A549 treated with RU486 at 1 μM for 4 hours (cell line): ENCODE results near the gene IFNA4. TPM values are rescaled to one million over a fixed set of nuclear protein-coding genes. Genes with fewer than 3 reads are reported as not detected.

Experiments
- total RNA-seq: library from RNA; stranded (reverse); fragments of 200-300 nt; extraction: Qiagen RNA extraction; gene quantifications from 5 replicates; pipeline ENCODE4 v1.2.3, GENCODE V29; 2022; ENCODE audit warnings: low read depth

Gene IFNA4
- not detected in 5 replicates for total RNA-seq

GRCh38 chr9:21187487-21187886 lies at the start of gene IFNA4:
Gene IFNA4, minus strand, starts transcription at chr9:21187587. Its CDS starts 56 bp downstream, at chr9:21187531.

GRCh38 chr9:21228122-21228521 lies 40.7 kb upstream of the IFNA4 start, which contains the start of gene IFNA17:
Gene IFNA17, minus strand, starts transcription at chr9:21228222. Its CDS starts 49 bp downstream, at chr9:21228173.

GRCh38 chr9:21217211-21217610 lies 29.8 kb upstream of the IFNA4 start, which contains the start of gene IFNA16:
Gene IFNA16, minus strand, starts transcription at chr9:21217311. Its CDS starts 6 bp downstream, at chr9:21217305.

GRCh38 chr9:21207043-21207442 lies 19.7 kb upstream of the IFNA4 start, which contains the start of gene IFNA10:
Gene IFNA10, minus strand, starts transcription at chr9:21207143. Its CDS starts 46 bp downstream, at chr9:21207097.

GRCh38 chr9:21202105-21202504 lies 14.7 kb upstream of the IFNA4 start, which contains the start of gene IFNA7:
Gene IFNA7, minus strand, starts transcription at chr9:21202205. Its CDS starts 40 bp downstream, at chr9:21202165.

GRCh38 chr9:21166560-21166959 lies 20.8 kb downstream of the IFNA4 start, which contains the start of gene IFNA21:
Gene IFNA21, minus strand, starts transcription at chr9:21166660. Its CDS starts 48 bp downstream, at chr9:21166612.

GRCh38 chr9:21141427-21141882 lies 45.9 kb downstream of the IFNA4 start, which contains the start of gene IFNW1:
Gene IFNW1, minus strand, starts transcription at chr9:21141832. Its CDS starts 262 bp downstream, at chr9:21141570.

Other genes with a start within 250 kb of the IFNA4 start
- 0.53 to 1.2 TPM (median 1.0 TPM) in 5 replicates for gene HACD4, start 155.9 kb downstream of the IFNA4 start, total RNA-seq
- 0.23 TPM in 1 of 5 replicates, not detected in the others for gene IFNB1, start 109.6 kb downstream of the IFNA4 start, total RNA-seq
- not detected in 5 replicates for gene IFNW1, start 45.8 kb downstream of the IFNA4 start, total RNA-seq
- not detected in 5 replicates for gene IFNA21, start 20.9 kb downstream of the IFNA4 start, total RNA-seq
- gene IFNA7, start 14.6 kb upstream of the IFNA4 start, total RNA-seq = not detected in 5 replicates
- not detected in 5 replicates for gene IFNA10, start 19.6 kb upstream of the IFNA4 start, total RNA-seq
- gene IFNA16, start 29.7 kb upstream of the IFNA4 start, total RNA-seq = not detected in 5 replicates
- gene IFNA17, start 40.6 kb upstream of the IFNA4 start, total RNA-seq = not detected in 5 replicates
- not detected in 5 replicates for gene IFNA14, start 52.4 kb upstream of the IFNA4 start, total RNA-seq
- not detected in 5 replicates for gene IFNA5, start 117.7 kb upstream of the IFNA4 start, total RNA-seq
- gene KLHL9, start 147.8 kb upstream of the IFNA4 start, total RNA-seq = 9.0 to 18.8 TPM (median 17.2 TPM) in 5 replicates
- gene IFNA6, start 163.3 kb upstream of the IFNA4 start, total RNA-seq = not detected in 5 replicates
- not detected in 5 replicates for gene IFNA13, start 180.5 kb upstream of the IFNA4 start, total RNA-seq
- gene IFNA2, start 197.8 kb upstream of the IFNA4 start, total RNA-seq = not detected in 5 replicates
- not detected in 5 replicates for gene IFNA8, start 221.5 kb upstream of the IFNA4 start, total RNA-seq